Measurements from ENCODE around the gene INHA. TPM values are rescaled to one million over a fixed set of nuclear protein-coding genes. Genes with fewer than 3 reads are reported as not detected.

Gene INHA
- total RNA-seq, 1 experiment from 2014 or later: not detected

GRCh38 chr2:219573166-219573565 is 1.1 kb downstream of the INHA start:
- no peak for DNase-seq (ENCODE audit: low read depth)

DNA sequence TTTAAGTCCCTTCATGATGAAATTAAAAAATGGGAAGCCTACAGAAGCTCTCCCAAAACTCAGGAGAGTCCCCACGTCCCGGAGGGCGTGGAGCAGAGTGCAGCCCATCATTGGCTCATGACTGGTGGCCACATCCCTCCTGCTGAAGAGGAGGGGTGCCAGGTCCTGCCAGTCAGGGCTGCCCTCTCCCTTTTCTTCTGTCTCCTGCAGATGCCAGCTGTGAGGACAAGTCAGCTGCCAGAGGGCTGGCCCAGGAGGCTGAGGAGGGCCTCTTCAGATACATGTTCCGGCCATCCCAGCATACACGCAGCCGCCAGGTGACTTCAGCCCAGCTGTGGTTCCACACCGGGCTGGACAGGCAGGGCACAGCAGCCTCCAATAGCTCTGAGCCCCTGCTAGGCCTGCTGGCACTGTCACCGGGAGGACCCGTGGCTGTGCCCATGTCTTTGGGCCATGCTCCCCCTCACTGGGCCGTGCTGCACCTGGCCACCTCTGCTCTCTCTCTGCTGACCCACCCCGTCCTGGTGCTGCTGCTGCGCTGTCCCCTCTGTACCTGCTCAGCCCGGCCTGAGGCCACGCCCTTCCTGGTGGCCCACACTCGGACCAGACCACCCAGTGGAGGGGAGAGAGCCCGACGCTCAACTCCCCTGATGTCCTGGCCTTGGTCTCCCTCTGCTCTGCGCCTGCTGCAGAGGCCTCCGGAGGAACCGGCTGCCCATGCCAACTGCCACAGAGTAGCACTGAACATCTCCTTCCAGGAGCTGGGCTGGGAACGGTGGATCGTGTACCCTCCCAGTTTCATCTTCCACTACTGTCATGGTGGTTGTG is 2.6 kb downstream of the INHA start:
- DNase-seq (ENCODE audit: low read depth): no peak

GRCh38 chr2:219575566-219576504 is 3.7 kb downstream of the INHA start:
- no peak for DNase-seq (ENCODE audit: low read depth)

DNA sequence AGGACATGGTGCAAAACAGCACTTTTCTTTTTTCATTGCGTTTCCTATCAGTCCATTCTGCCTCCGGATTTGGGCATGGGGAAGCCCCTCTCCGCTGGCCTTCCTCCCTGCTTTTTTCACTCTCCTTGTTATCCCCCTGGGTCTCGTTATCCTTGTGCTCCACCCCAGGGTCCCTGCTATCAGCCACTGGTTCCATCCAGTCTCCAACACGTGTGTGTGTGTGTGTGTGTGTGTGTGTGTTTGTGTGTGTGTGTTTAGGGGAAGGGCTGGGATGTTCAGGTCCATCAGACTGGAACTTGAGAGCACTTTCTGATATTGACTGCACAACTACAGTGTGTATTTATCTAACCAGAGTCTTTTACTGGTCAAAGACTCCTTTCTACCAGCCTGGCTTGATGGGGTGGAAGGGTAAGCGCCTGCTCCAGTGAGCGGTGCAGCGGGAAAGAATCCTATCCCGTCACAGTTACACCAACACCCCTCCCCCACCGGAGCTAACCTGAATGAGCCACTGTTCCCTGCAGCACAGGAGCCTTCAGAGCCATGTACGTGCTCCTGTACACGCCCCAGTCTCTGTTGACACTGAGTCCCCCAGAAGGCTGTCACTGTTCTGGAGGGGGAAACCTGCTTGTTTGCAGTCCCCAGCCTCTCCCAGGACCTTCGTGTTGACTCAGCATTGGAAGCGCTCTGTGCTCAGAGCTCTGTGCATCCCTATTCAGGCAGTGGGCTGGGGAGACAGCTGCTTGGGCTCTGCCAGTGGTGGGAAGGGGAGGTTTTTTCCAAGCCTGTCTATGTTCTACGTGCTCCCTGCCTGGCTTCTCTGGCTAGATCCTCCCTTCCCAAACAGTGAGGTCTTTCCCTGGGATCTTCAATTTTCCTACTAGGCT is 4.6 kb downstream of the INHA start:
- no peak for DNase-seq (ENCODE audit: low read depth)

- peak; percentile 42 for DNase-seq (ENCODE audit: low read depth)
Observed at GRCh38 chr2:219578811-219579613, 6.9 kb downstream of the INHA start.

- no peak for DNase-seq (ENCODE audit: low read depth)
Observed at GRCh38 chr2:219581346-219581745, 9.2 kb downstream of the INHA start.

DNA sequence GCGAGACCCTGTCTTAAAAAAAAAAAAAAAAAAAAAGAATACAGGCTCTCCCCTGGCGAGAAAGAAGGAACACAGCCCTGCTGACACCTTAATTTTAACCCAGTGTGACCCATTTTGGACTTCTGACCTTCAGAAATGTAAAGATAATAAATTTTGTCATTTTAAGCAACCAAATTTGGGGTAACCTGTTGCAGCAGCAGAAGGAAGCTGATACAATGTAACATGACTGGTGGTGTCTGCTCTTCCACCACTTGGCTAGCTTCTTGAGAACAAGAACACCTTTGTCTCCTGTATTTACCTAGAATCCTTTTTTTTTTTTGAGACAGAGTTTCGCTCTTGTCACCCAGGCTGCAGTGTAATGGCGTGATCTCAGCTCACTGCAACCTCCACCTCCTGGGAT is 19.0 kb downstream of the INHA start:
- DNase-seq (ENCODE audit: low read depth): no peak

DNA sequence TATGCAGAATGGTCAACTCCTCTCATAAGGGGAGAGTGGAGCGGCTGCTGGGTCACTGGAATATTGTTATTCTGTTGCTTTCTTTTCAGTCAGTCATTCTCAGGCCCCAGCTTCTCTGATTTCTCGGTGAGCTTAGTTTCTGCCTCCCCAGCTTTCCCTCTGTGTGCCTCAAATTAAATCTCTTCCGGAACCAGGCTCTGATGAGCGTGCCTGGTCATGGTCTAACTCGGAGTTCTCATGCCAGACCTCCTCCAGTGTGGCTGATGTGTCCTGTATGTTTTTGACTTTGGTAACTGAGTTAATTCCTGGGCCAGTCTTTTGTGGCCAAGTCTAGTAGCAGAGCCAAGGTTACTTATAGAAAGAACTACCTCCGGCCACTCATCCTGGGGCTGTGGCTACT is 20.6 kb downstream of the INHA start:
- DNase-seq (ENCODE audit: low read depth): no peak

- no peak for DNase-seq (ENCODE audit: low read depth)
Observed at GRCh38 chr2:219593154-219593553, 21.0 kb downstream of the INHA start.

DNA sequence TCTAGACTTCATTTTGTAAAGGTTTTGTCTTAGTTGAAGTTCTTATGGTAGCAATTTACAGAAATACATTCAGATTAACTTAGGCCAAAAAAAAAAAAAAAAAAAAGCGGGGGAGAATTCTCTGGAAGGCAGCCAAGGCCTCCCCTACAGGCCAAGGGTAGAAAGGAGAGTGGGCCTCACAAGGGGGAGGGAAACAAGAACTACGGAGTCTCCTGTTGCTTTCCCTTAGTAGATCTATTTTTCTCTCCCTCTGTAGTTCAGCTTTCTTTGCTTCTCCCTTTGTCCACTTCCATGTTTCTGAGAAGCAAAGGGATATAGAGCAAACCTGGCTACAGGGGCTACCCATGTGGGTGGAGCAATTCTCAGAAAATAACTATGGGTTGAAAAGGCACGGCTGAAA is 23.1 kb downstream of the INHA start:
- no peak for DNase-seq (ENCODE audit: low read depth)

DNA sequence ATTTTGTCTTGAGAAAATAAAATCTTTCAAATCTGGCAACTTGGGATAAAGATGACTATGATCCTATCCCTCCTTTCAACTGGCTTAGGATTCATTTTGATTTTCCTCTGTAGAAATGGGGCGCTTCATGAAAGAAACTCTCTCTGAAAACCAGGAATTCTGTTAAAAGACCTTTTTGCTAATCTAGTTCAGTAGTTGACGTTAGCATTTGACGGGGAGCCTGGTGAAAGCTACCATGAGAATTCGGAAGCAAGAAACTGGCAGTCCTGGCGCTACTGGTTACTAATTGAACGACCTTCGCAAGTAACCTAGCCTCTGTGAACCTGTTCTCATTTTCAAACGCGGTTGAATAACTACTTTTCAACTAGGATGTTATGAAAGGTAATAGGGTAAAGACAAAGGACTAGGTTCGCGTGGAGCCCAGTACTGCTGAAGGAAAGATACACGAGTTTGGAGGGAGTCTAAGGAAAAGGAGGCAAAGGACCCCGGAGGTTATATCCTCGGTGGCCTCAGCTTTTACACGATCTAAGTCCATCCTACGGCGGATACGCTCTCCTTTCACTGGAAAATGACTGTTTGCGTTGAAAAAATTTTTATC is 24.9 kb downstream of the INHA start:
- DNase-seq (ENCODE audit: low read depth): peak; percentile 23

- peak; percentile 97 for DNase-seq (ENCODE audit: low read depth)
Observed at GRCh38 chr2:219597552-219598307, 25.6 kb downstream of the INHA start, which contains the start of gene STK11IP. Gene STK11IP (plus strand): TSS chr2:219597857. CDS start chr2:219598120, 263 bp downstream.

DNA sequence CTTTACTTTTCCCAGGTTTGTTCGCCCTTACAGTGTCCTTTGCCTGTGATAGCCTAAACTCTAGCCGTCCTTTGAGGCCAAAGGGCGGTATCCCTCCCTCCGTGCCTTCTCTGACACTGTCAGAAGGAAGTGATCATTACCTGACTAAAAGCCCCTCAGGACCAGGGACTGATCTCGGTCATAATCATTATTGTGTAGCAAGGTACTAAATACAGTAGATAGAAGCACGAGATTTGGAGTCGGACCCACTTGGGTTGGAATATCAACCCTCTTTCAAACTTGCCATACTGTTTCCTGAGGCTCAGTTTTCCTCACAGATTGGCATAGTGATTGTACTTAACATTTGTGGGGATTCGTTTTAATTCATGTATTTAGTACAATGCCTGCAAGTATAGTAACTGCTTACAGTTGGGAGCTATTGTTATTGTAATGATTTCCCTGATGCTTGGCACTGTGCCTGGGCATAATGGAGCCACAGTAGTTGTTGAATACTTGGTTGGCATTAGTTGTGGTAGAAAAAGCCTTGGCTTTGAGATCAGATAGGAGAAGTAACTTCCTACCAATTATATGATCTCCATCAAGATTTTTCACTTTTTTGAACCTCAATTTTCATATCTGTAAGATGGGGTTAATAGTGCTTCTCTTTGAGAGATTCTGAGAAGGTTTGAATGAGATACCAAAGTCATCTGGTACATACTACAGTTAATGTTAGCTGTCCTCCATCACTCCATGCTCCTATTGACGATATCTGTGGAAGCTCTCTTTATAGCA is 26.4 kb downstream of the INHA start:
- DNase-seq (ENCODE audit: low read depth): no peak

GRCh38 chr2:219603771-219604170 is 31.7 kb downstream of the INHA start:
- no peak for DNase-seq (ENCODE audit: low read depth)

GRCh38 chr2:219605607-219605954 is 33.5 kb downstream of the INHA start:
- no peak for DNase-seq (ENCODE audit: low read depth)

DNA sequence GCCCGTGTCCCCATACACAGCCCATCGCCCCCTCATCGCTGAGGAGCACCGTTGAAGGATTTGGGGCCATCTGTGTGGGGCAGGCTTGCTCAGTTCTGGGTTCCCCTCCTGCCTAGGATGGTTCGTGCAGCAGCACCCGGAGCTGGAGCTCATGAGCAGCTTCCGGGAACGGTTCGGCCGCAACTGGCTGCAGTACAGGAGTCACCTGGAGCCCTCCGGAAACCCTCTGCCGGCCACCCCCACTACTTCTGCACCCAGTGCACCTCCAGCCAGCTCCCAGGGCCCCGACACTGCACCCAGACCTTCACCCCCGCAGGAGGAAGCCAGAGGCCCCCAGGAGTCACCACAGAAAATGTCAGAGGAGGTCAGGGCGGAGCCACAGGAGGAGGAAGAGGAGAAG is 35.8 kb downstream of the INHA start:
- no peak for DNase-seq (ENCODE audit: low read depth)

- DNase-seq (ENCODE audit: low read depth): no peak
Observed at GRCh38 chr2:219608399-219608964, 36.4 kb downstream of the INHA start.

- DNase-seq (ENCODE audit: low read depth): no peak
Observed at GRCh38 chr2:219609149-219609750, 37.1 kb downstream of the INHA start.
